SK-N-SH treated with all-trans-retinoic acid at 6 μM for 48 hours (cell line): ENCODE results near the gene CTNNA3.

Source experiments
- ATAC-seq: fragments of 200-7000 bp; cut with Tn5 transposase; 3 replicates; pipeline ENCODE4 v1.9.1; 2020; ENCODE audit warnings: mild to moderate bottlenecking, moderate library complexity
- BACH2 ChIP-seq: fragments of 250-450 bp; sonication (Bioruptor Pico); IDR thresholded peaks from 2 replicates; pipeline ENCODE4 v1.9.0; 2021; ENCODE audit warnings: mild to moderate bottlenecking, borderline replicate concordance
- CSDC2 ChIP-seq: fragments of 250-450 bp; sonication (Bioruptor Pico); IDR thresholded peaks from 2 replicates; pipeline ENCODE4 v1.5.0; 2020; ENCODE audit warnings: mild to moderate bottlenecking, moderate library complexity
- ESRRG ChIP-seq: fragments of 250-450 bp; sonication (Bioruptor Pico); IDR thresholded peaks from 2 replicates; pipeline ENCODE4 v1.6.1; 2021; ENCODE audit warnings: mild to moderate bottlenecking
- GLIS3 ChIP-seq: fragments of 250-450 bp; sonication (Bioruptor Pico); IDR thresholded peaks from 2 replicates; pipeline ENCODE4 v1.5.0; 2020; ENCODE audit warnings: mild to moderate bottlenecking, moderate library complexity
- ISL1 ChIP-seq: fragments of 250-450 bp; sonication (Bioruptor Pico); IDR thresholded peaks from 2 replicates; pipeline ENCODE4 v2.1.2; 2022; ENCODE audit warnings: mild to moderate bottlenecking, moderate library complexity
- OSR1 ChIP-seq: fragments of 250-450 bp; sonication (Bioruptor Pico); IDR thresholded peaks from 2 replicates; pipeline ENCODE4 v1.8.0; 2022; ENCODE audit warnings: moderate library complexity, mild to moderate bottlenecking, inconsistent platforms
- PPARA ChIP-seq: fragments of 250-450 bp; sonication (Bioruptor Pico); IDR thresholded peaks from 2 replicates; pipeline ENCODE4 v1.5.0; 2020; ENCODE audit warnings: mild to moderate bottlenecking, borderline replicate concordance
- SNAI2 ChIP-seq: fragments of 250-450 bp; sonication (Bioruptor Pico); IDR thresholded peaks from 2 replicates; pipeline ENCODE4 v1.5.0; 2020; ENCODE audit warnings: mild to moderate bottlenecking, moderate library complexity
- TCF4 ChIP-seq: fragments of 250-450 bp; sonication (Bioruptor Pico); IDR thresholded peaks from 2 replicates; pipeline ENCODE4 v1.8.0; 2021; ENCODE audit warnings: mild to moderate bottlenecking, moderate library complexity, borderline replicate concordance
- ZC3H10 ChIP-seq: fragments of 250-450 bp; sonication (Bioruptor Pico); IDR thresholded peaks from 2 replicates; pipeline ENCODE4 v1.5.1; 2021; ENCODE audit warnings: mild to moderate bottlenecking, moderate library complexity
- ZFP3 ChIP-seq: fragments of 250-450 bp; sonication (Bioruptor Pico); IDR thresholded peaks from 2 replicates; pipeline ENCODE4 v1.5.0; 2020; ENCODE audit warnings: mild to moderate bottlenecking, moderate library complexity
- ZFP30 ChIP-seq: fragments of 450-650 bp; formaldehyde crosslinking; IDR thresholded peaks from 2 replicates; pipeline ENCODE4 v1.5.0; 2022; ENCODE audit warnings: mild to moderate bottlenecking, moderate library complexity
- ZNF565 ChIP-seq: fragments of 450-650 bp; formaldehyde crosslinking; conservative IDR thresholded peaks from 2 replicates; pipeline ENCODE4 v1.5.0; 2020; ENCODE audit warnings: low read depth, mild to moderate bottlenecking, moderate library complexity
- ZNF70 ChIP-seq: fragments of 450-650 bp; formaldehyde crosslinking; IDR thresholded peaks from 2 replicates; pipeline ENCODE4 v1.5.0; 2020; ENCODE audit warnings: mild to moderate bottlenecking, moderate library complexity
- TF ChIP-seq, protein P1 (sequence below): fragments of 250-450 bp; sonication (Bioruptor Pico); IDR thresholded peaks from 2 replicates; pipeline ENCODE4 v1.5.1; 2020; ENCODE audit warnings: low read depth, mild to moderate bottlenecking, moderate library complexity
- TF ChIP-seq, protein P2 (sequence below): fragments of 250-450 bp; sonication (Bioruptor Pico); IDR thresholded peaks from 2 replicates; pipeline ENCODE4 v1.5.1; 2021; ENCODE audit warnings: mild to moderate bottlenecking, moderate library complexity
- TF ChIP-seq, protein P3 (sequence below): fragments of 250-450 bp; sonication (Bioruptor Pico); IDR thresholded peaks from 2 replicates; pipeline ENCODE4 v1.5.0; 2020; ENCODE audit warnings: mild to moderate bottlenecking, moderate library complexity
- TF ChIP-seq, protein P4 (sequence below): fragments of 250-450 bp; sonication (Bioruptor Pico); IDR thresholded peaks from 2 replicates; pipeline ENCODE4 v1.8.0; 2020; ENCODE audit warnings: mild to moderate bottlenecking, moderate library complexity, borderline replicate concordance

The CTNNA3 gene

DNA sequence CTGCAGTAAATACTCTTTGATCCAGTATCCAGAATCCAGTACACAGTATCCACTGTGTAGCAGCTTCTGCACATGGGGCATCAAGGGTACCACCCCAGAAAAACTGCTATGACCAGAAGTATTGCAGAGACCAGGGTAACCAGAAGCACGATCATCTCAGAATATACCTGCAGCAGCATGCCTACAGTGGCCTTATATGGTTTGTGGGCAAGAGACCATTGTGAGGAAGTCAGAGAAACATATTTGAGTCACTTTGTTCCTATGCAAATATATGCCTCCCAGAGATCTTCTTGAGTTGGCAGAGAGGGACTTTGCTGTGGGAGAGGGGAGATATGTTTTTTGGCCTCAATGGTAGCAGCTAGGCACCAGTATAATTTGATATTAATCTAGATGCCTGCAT, 976.5 kb downstream of the CTNNA3 start (continued):
- TF ChIP-seq BACH2 (CRISPR knock-in tag) (no peak), SNAI2 (no peak), PPARA (CRISPR knock-in tag) (no peak), ZC3H10 (CRISPR knock-in tag) (no peak)
- TF ChIP-seq, protein P1, sequence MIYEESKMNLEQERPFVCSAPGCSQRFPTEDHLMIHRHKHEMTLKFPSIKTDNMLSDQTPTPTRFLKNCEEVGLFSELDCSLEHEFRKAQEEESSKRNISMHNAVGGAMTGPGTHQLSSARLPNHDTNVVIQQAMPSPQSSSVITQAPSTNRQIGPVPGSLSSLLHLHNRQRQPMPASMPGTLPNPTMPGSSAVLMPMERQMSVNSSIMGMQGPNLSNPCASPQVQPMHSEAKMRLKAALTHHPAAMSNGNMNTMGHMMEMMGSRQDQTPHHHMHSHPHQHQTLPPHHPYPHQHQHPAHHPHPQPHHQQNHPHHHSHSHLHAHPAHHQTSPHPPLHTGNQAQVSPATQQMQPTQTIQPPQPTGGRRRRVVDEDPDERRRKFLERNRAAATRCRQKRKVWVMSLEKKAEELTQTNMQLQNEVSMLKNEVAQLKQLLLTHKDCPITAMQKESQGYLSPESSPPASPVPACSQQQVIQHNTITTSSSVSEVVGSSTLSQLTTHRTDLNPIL (CRISPR knock-in tag): no peak
- TF ChIP-seq, all 23 proteins: peak for 0

DNA sequence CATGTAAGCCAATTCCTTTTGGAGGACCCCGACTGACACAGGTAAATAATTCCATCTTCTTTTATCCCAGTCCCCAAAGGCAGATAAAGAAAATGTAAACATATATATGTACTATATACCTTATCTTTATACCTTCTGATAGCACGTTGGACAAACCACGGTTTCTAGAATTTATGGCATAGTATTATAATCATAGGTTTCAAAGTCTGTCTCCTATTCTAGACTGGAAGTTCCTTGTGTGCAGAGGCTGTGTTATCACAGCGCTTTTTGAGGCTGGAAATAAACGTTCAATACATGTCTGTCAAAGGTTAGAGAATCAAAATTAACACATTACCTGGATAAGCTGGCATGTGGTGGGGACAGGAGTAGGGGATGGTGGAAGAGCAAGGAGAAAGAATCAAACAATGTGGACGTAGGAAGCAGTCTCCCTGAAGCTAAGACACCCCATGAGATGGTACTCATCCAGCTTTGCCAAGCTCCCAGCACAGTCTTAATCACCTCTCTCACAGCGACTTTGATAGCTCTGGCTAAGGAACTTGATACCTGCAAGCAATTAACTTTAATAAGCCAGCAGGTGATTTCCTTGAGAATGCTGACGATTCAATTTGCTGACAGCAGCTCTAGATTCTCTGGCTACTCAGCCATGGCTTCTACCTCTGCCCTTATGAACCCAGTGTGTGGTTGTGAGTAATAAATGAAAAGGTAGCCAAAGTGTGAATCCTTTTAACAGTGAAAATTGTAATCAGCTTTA, 978.6 kb downstream of the CTNNA3 start:
- TF ChIP-seq, protein P2, sequence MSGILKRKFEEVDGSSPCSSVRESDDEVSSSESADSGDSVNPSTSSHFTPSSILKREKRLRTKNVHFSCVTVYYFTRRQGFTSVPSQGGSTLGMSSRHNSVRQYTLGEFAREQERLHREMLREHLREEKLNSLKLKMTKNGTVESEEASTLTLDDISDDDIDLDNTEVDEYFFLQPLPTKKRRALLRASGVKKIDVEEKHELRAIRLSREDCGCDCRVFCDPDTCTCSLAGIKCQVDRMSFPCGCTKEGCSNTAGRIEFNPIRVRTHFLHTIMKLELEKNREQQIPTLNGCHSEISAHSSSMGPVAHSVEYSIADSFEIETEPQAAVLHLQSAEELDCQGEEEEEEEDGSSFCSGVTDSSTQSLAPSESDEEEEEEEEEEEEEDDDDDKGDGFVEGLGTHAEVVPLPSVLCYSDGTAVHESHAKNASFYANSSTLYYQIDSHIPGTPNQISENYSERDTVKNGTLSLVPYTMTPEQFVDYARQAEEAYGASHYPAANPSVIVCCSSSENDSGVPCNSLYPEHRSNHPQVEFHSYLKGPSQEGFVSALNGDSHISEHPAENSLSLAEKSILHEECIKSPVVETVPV (CRISPR knock-in tag): no peak
- no peak for TF ChIP-seq TCF4 (CRISPR knock-in tag)
- TF ChIP-seq ESRRG (CRISPR knock-in tag): no peak
- TF ChIP-seq OSR1 (CRISPR knock-in tag): no peak
- TF ChIP-seq CSDC2 (CRISPR knock-in tag): no peak
- TF ChIP-seq SNAI2: no peak
- TF ChIP-seq ZNF565 (CRISPR knock-in tag): no peak
- TF ChIP-seq, all 23 proteins: peak for 0
- ATAC-seq: no peak

DNA sequence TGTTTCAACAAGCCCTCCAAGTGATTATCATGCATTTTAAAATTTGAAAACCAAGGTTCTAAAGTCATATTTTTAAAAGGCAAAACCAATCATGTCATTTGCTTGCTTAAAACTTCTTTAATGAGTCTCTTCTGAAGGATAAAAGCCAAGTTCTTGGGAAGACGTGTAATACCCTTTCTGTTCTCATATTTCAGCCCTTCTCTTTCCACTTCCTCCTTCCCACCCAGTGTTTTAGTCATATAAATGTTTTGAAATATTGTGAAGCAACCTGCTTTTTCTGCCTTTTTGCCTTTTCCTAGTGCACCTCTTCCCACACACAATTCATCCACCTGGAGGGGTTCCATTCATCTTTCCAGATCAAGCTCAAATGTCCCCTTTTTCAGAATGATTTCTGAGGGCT, 981.3 kb downstream of the CTNNA3 start:
- no peak for TF ChIP-seq ISL1 (CRISPR knock-in tag)
- TF ChIP-seq, all 23 proteins: peak for 0
- no peak for ATAC-seq

DNA sequence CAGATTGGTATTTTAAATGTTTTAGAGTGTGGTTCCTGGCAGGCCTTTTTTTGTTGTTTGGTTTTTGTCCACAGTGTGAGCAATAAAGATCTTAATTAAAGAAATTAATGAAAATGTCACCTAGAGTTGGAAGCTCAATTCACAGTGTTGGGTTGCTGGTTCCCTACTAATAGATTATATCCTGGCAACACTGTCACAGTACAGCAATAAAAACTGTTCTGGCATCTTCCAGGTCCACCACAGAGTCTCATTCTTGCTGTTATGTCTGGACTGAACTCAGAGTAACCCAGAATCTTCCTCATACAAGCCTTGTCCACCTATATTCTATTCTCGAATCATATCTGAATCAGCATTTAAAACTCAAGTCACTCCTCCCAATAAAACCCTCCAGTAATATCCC, 982.6 kb downstream of the CTNNA3 start:
- no peak for ATAC-seq
- TF ChIP-seq, protein P1 (CRISPR knock-in tag): no peak
- no peak for TF ChIP-seq TCF4 (CRISPR knock-in tag)

DNA sequence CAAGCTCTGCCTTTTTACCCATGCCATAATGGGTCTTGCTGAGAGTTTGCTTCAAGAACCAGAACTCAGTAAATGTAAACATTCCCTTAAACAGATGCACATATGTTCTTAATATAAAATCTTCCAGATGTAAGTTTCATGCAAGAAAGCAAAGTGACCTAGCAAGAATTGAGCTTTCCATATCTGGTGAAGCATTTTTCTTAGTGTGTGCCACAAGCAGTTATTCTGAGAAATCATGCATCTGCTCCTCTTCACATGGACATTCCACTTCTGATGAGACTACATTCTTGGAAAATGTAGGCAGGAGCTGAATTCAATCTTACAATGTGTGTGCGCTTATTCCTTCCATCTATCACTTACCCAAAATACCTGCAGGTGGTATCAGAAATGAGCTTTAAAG, 997.9 kb downstream of the CTNNA3 start:
- TF ChIP-seq ZFP30 (CRISPR knock-in tag): no peak
- TF ChIP-seq, protein P3, sequence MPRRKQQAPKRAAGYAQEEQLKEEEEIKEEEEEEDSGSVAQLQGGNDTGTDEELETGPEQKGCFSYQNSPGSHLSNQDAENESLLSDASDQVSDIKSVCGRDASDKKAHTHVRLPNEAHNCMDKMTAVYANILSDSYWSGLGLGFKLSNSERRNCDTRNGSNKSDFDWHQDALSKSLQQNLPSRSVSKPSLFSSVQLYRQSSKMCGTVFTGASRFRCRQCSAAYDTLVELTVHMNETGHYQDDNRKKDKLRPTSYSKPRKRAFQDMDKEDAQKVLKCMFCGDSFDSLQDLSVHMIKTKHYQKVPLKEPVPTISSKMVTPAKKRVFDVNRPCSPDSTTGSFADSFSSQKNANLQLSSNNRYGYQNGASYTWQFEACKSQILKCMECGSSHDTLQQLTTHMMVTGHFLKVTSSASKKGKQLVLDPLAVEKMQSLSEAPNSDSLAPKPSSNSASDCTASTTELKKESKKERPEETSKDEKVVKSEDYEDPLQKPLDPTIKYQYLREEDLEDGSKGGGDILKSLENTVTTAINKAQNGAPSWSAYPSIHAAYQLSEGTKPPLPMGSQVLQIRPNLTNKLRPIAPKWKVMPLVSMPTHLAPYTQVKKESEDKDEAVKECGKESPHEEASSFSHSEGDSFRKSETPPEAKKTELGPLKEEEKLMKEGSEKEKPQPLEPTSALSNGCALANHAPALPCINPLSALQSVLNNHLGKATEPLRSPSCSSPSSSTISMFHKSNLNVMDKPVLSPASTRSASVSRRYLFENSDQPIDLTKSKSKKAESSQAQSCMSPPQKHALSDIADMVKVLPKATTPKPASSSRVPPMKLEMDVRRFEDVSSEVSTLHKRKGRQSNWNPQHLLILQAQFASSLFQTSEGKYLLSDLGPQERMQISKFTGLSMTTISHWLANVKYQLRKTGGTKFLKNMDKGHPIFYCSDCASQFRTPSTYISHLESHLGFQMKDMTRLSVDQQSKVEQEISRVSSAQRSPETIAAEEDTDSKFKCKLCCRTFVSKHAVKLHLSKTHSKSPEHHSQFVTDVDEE (CRISPR knock-in tag): no peak
- no peak for TF ChIP-seq OSR1 (CRISPR knock-in tag)
- no peak for TF ChIP-seq SNAI2
- TF ChIP-seq, protein P4, sequence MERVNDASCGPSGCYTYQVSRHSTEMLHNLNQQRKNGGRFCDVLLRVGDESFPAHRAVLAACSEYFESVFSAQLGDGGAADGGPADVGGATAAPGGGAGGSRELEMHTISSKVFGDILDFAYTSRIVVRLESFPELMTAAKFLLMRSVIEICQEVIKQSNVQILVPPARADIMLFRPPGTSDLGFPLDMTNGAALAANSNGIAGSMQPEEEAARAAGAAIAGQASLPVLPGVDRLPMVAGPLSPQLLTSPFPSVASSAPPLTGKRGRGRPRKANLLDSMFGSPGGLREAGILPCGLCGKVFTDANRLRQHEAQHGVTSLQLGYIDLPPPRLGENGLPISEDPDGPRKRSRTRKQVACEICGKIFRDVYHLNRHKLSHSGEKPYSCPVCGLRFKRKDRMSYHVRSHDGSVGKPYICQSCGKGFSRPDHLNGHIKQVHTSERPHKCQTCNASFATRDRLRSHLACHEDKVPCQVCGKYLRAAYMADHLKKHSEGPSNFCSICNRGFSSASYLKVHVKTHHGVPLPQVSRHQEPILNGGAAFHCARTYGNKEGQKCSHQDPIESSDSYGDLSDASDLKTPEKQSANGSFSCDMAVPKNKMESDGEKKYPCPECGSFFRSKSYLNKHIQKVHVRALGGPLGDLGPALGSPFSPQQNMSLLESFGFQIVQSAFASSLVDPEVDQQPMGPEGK (CRISPR knock-in tag): no peak
- no peak for TF ChIP-seq CSDC2 (CRISPR knock-in tag)
- no peak for TF ChIP-seq ZC3H10 (CRISPR knock-in tag)
- TF ChIP-seq BACH2 (CRISPR knock-in tag): no peak
- TF ChIP-seq ZNF70 (CRISPR knock-in tag): no peak
- no peak for TF ChIP-seq TCF4 (CRISPR knock-in tag)
- TF ChIP-seq ZFP3: no peak
- TF ChIP-seq, protein P1 (CRISPR knock-in tag): no peak
- TF ChIP-seq GLIS3 (CRISPR knock-in tag): no peak
- ATAC-seq: no peak
